Caco-2 (cell line): Measurements from ENCODE around the gene NOVA2. TPM values are rescaled to one million over a fixed set of nuclear protein-coding genes. Genes with fewer than 3 reads are reported as not detected.

Source experiments
- BruUV-seq: library from RNA; stranded (reverse); fragments of 400-500 nt; replicated peaks from 2 replicates; lab custom pipeline; 2021; lab: Mats Ljungman, UMichigan
- CTCF ChIA-PET: fragments of 300-600 bp; sonication (Branson Sonifier 250); formaldehyde crosslinking; loops from one replicate; lab custom pipeline; 2022; ENCODE audit warnings: antibody characterized with exemption; lab: Charles Lee
- POLR2A ChIA-PET: fragments of 300-600 bp; sonication (Branson Sonifier 250); formaldehyde crosslinking; loops from one replicate; lab custom pipeline; 2022; ENCODE audit warnings: antibody characterized with exemption; lab: Charles Lee
- DNase-seq, 2 experiments: peaks; one replicate each; pipeline versions ENCODE4 v3.0.0 to v3.0.0-alpha.2; 2020 to 2022
- H3K27me3 ChIP-seq: replicated peaks from 2 replicates; pipeline ENCODE4 v1.6.0; 2011; ENCODE audit warnings: low read length; ENCODE audit not compliant: control insufficient read depth, insufficient read depth
- H3K36me3 ChIP-seq: 2 replicates; pipeline ENCODE4 v1.5.1; 2011; ENCODE audit warnings: low read length; ENCODE audit not compliant: control insufficient read depth, insufficient read depth
- H3K4me1 ChIP-seq: fragments of 250-450 bp; sonication (Bioruptor Pico); 2 replicates; pipeline ENCODE4 v1.5.1; 2020; ENCODE audit warnings: mild to moderate bottlenecking
- H3K4me3 ChIP-seq: 2 replicates; pipeline ENCODE4 v1.5.1; 2011; ENCODE audit warnings: low read depth, mild to moderate bottlenecking, control low read depth, low read length
- H3K9me3 ChIP-seq: fragments of 250-450 bp; sonication (Bioruptor Pico); 2 replicates; pipeline ENCODE4 v1.5.1; 2020; ENCODE audit warnings: mild to moderate bottlenecking, moderate library complexity
- H3K27ac Mint-ChIP-seq: one replicate; pipeline ENCODE4 v1.8.0; 2022; ENCODE audit warnings: mixed read lengths; ENCODE audit not compliant: unreplicated experiment
- H3K27me3 Mint-ChIP-seq: one replicate; pipeline ENCODE4 v1.8.0; 2022; ENCODE audit warnings: mixed read lengths; ENCODE audit not compliant: insufficient read depth, unreplicated experiment
- H3K36me3 Mint-ChIP-seq: one replicate; pipeline ENCODE4 v1.8.0; 2022; ENCODE audit warnings: mild to moderate bottlenecking, mixed read lengths; ENCODE audit not compliant: insufficient read depth, unreplicated experiment
- H3K4me1 Mint-ChIP-seq: one replicate; pipeline ENCODE4 v1.8.0; 2022; ENCODE audit warnings: low read depth, mixed read lengths; ENCODE audit not compliant: unreplicated experiment
- H3K4me3 Mint-ChIP-seq: one replicate; pipeline ENCODE4 v1.8.0; 2022; ENCODE audit warnings: mild to moderate bottlenecking, moderate library complexity, mixed read lengths; ENCODE audit not compliant: unreplicated experiment
- H3K9me3 Mint-ChIP-seq: one replicate; pipeline ENCODE4 v1.8.0; 2022; ENCODE audit warnings: mixed read lengths; ENCODE audit not compliant: unreplicated experiment
- CTCF ChIP-seq, 2 experiments: fragments of 200-600 bp in 1 of 2; IDR thresholded peaks; 1 replicate in 1 of 2; 2 replicates in 1 of 2; pipeline versions ENCODE4 v1.5.1 to v1.8.0; 2011 to 2022; ENCODE audit warnings: antibody characterized with exemption in 1 of 2, control low read depth in 1 of 2, inconsistent platforms in 1 of 2, low read depth in 1 of 2, low read length in 1 of 2, mild to moderate bottlenecking in 1 of 2, moderate library complexity in 1 of 2; ENCODE audit not compliant: insufficient read depth in 1 of 2, severe bottlenecking in 1 of 2, unreplicated experiment in 1 of 2
- intact Hi-C: fragments of 100-400 bp; cut with micrococcal nuclease; formaldehyde crosslinking; loops from one replicate; pipeline ENCODE4 v1.10.0; 2022; ENCODE audit not compliant: unreplicated experiment
- total RNA-seq: library from RNA; stranded (reverse); gene quantifications from 2 replicates; pipeline ENCODE4 v1.2.3, GENCODE V29; 2022

The NOVA2 gene
- total RNA-seq, 1 experiment from 2014 or later, result 0.05 TPM

- intact Hi-C loops, result no loop called here
- POLR2A ChIA-PET, result no interaction called here
- BruUV-seq, result no TSS peak
- Mint-ChIP-seq H3K27ac (no peak overlapping the region), H3K4me1 (peaks cover 7% of the 10 kb centered on the region), H3K4me3 (no peak overlapping the region), H3K36me3 (no peaks in the 10 kb centered on the region), H3K27me3 (peaks cover 34% of the 10 kb centered on the region), H3K9me3 (no peaks in the 10 kb centered on the region)
- no peak for DNase-seq
- no peaks in the 10 kb centered on the region for H3K36me3 ChIP-seq
- TF ChIP-seq CTCF (IDR thresholded peaks at IDR 0.05; ENCODE audit: insufficient read depth in 1 of 2, low read depth in 1 of 2, low read length in 1 of 2, severe bottlenecking in 1 of 2, unreplicated experiment in 1 of 2), result no peak
- no peaks in the 10 kb centered on the region for H3K4me1 ChIP-seq
- CTCF ChIA-PET, result no interaction called here
- no peaks in the 10 kb centered on the region for H3K27me3 ChIP-seq
- H3K9me3 ChIP-seq, result no peaks in the 10 kb centered on the region
- H3K4me3 ChIP-seq, result no peak overlapping the region
Observed at GRCh38 chr19:45958320-45958719, 15.3 kb downstream of the NOVA2 start.

- Mint-ChIP-seq H3K27me3 (peaks cover 28% of the 10 kb centered on the region), H3K4me3 (no peak overlapping the region), H3K9me3 (no peaks in the 10 kb centered on the region), H3K27ac (no peak overlapping the region), H3K4me1 (peaks cover 7% of the 10 kb centered on the region), H3K36me3 (no peaks in the 10 kb centered on the region)
- no peak for DNase-seq
- no TSS peak for BruUV-seq
- Histone ChIP-seq H3K4me3 (no peak overlapping the region), H3K36me3 (no peaks in the 10 kb centered on the region), H3K27me3 (no peaks in the 10 kb centered on the region), H3K9me3 (no peaks in the 10 kb centered on the region), H3K4me1 (no peaks in the 10 kb centered on the region)
- CTCF ChIA-PET, result interaction anchor here (0.6 kb wide), 1 partner anchor 125 kb away, joined by 3 read pairs; no protein-coding TSS in a partner anchor
- POLR2A ChIA-PET, result interaction anchor here (0.6 kb wide), 1 partner anchor 20 kb away, joined by 8 read pairs; no protein-coding TSS in a partner anchor
- intact Hi-C loops, result no loop called here
- TF ChIP-seq CTCF (IDR thresholded peaks at IDR 0.05; ENCODE audit: insufficient read depth in 1 of 2, low read depth in 1 of 2, low read length in 1 of 2, severe bottlenecking in 1 of 2, unreplicated experiment in 1 of 2), result no peak
Observed at GRCh38 chr19:45955905-45956608, 17.6 kb downstream of the NOVA2 start.

GRCh38 chr19:45954156-45954555 lies 19.5 kb downstream of the NOVA2 start:
- no peaks in the 10 kb centered on the region; the same call in 1 of the 2 replicates for H3K27me3 ChIP-seq
- Mint-ChIP-seq H3K27me3 (peaks cover 16% of the 10 kb centered on the region), H3K4me1 (peaks cover 7% of the 10 kb centered on the region), H3K36me3 (no peaks in the 10 kb centered on the region), H3K4me3 (no peak overlapping the region), H3K27ac (no peak overlapping the region), H3K9me3 (no peaks in the 10 kb centered on the region)
- BruUV-seq, result no TSS peak
- DNase-seq, result no peak
- intact Hi-C loops, result no loop called here
- CTCF ChIA-PET, result interaction anchor here (0.6 kb wide), 1 partner anchor 983 kb away, joined by 4 read pairs; no protein-coding TSS in a partner anchor
- no peak for TF ChIP-seq CTCF (IDR thresholded peaks at IDR 0.05; ENCODE audit: insufficient read depth in 1 of 2, low read depth in 1 of 2, low read length in 1 of 2, severe bottlenecking in 1 of 2, unreplicated experiment in 1 of 2)
- H3K4me3 ChIP-seq, result no peak overlapping the region
- no peaks in the 10 kb centered on the region for H3K36me3 ChIP-seq
- no peaks in the 10 kb centered on the region for H3K4me1 ChIP-seq
- no peaks in the 10 kb centered on the region for H3K9me3 ChIP-seq
- POLR2A ChIA-PET, result no interaction called here
